ENCODE measurements around the gene ZBTB40. TPM values are rescaled to one million over a fixed set of nuclear protein-coding genes. Genes with fewer than 3 reads are reported as not detected.

ZBTB40 gene
- total RNA-seq, 1 donor from 2014 or later: 8.1 TPM

- DNase-seq (ENCODE audit: low read depth in 2 of 2): no peak
Observed at GRCh38 chr1:22528451-22528850, 76.8 kb downstream of the ZBTB40 start.

GRCh38 chr1:22529901-22530621, 78.4 kb downstream of the ZBTB40 start:
- DNase-seq (ENCODE audit: low read depth in 2 of 2): no peak

GRCh38 chr1:22530715-22531114, 79.1 kb downstream of the ZBTB40 start:
- DNase-seq (ENCODE audit: low read depth in 2 of 2): no peak

- peak in 1 of 2 donors; percentile 23 for DNase-seq (ENCODE audit: low read depth in 2 of 2)
Observed at GRCh38 chr1:22531251-22531650, 79.6 kb downstream of the ZBTB40 start.

GRCh38 chr1:22533244-22533895, 81.7 kb downstream of the ZBTB40 start:
- DNase-seq (ENCODE audit: low read depth in 2 of 2): no peak

GRCh38 chr1:22534951-22535350, 83.3 kb downstream of the ZBTB40 start:
- DNase-seq (ENCODE audit: low read depth in 2 of 2): no peak

GRCh38 chr1:22535399-22535798, 83.7 kb downstream of the ZBTB40 start:
- no peak for DNase-seq (ENCODE audit: low read depth in 2 of 2)

- no peak for DNase-seq (ENCODE audit: low read depth in 2 of 2)
Observed at GRCh38 chr1:22536506-22536905, 84.9 kb downstream of the ZBTB40 start.

GRCh38 chr1:22537441-22538139, 85.9 kb downstream of the ZBTB40 start:
- no peak for DNase-seq (ENCODE audit: low read depth in 2 of 2)

- no peak for DNase-seq (ENCODE audit: low read depth in 2 of 2)
Observed at GRCh38 chr1:22539510-22540118, 88.0 kb downstream of the ZBTB40 start.

GRCh38 chr1:22540337-22540736, 88.7 kb downstream of the ZBTB40 start:
- no peak for DNase-seq (ENCODE audit: low read depth in 2 of 2)

GRCh38 chr1:22542886-22543285, 91.2 kb downstream of the ZBTB40 start:
- DNase-seq (ENCODE audit: low read depth in 2 of 2): no peak

- DNase-seq (ENCODE audit: low read depth in 2 of 2): no peak
Observed at GRCh38 chr1:22543679-22544078, 92.0 kb downstream of the ZBTB40 start.

GRCh38 chr1:22544606-22545005, 93.0 kb downstream of the ZBTB40 start:
- DNase-seq (ENCODE audit: low read depth in 2 of 2): no peak

- no peak for DNase-seq (ENCODE audit: low read depth in 2 of 2)
Observed at GRCh38 chr1:22545141-22545540, 93.5 kb downstream of the ZBTB40 start.

- DNase-seq (ENCODE audit: low read depth in 2 of 2): no peak
Observed at GRCh38 chr1:22547186-22547817, 95.7 kb downstream of the ZBTB40 start.

GRCh38 chr1:22547818-22548462, 96.3 kb downstream of the ZBTB40 start:
- no peak for DNase-seq (ENCODE audit: low read depth in 2 of 2)

GRCh38 chr1:22550021-22550420, 98.4 kb downstream of the ZBTB40 start:
- no peak for DNase-seq (ENCODE audit: low read depth in 2 of 2)

- no peak for DNase-seq (ENCODE audit: low read depth in 2 of 2)
Observed at GRCh38 chr1:22551591-22551990, 99.9 kb downstream of the ZBTB40 start.

GRCh38 chr1:22552021-22552420, 100.4 kb downstream of the ZBTB40 start:
- no peak for DNase-seq (ENCODE audit: low read depth in 2 of 2)
